Fibroblast of mammary gland (primary cell): ENCODE results near the gene FARS2.
"Not testable (repeated sequence)": the region's sequence is repeated elsewhere in the genome, so short reads cannot be mapped to it uniquely, and the experiment has no call there.

Experiments
- DNase-seq: peaks from one replicate; pipeline ENCODE4 v3.0.0-alpha.2; 2010; ENCODE audit warnings: low read depth
- H3K4me3 ChIP-seq: 2 replicates; pipeline ENCODE4 v1.5.1; 2011; ENCODE audit warnings: low read depth, mild to moderate bottlenecking, low read length, moderate library complexity; ENCODE audit not compliant: control insufficient read depth
- TF ChIP-seq, protein P1 (sequence below): conservative IDR thresholded peaks from 2 replicates; pipeline ENCODE4 v1.5.1; 2011; ENCODE audit warnings: low read depth, low read length, inconsistent platforms; ENCODE audit not compliant: control insufficient read depth, insufficient read depth

FARS2 gene

DNA sequence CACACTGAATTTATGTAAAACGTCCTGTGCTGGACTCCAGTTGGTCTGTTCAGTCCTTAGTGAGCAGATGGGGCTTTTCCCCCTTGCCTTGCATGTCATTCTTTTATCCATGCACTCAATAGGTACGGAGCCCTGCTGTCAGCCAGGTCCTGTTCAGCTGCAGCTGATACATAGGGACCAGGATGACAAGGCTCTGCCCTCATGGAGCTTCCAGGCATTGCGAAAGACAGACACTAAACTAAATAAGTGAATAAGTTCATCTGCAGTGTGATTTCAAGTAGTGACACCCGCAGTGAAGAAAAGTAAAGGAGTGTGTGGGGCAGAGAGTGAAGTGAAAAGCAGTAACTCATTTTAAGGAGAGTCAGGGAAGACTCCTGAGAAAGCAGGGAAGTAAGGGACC lies 421.2 kb downstream of the FARS2 start:
- no peak for DNase-seq
- no peak overlapping the region for H3K4me3 ChIP-seq
- TF ChIP-seq, protein P1, sequence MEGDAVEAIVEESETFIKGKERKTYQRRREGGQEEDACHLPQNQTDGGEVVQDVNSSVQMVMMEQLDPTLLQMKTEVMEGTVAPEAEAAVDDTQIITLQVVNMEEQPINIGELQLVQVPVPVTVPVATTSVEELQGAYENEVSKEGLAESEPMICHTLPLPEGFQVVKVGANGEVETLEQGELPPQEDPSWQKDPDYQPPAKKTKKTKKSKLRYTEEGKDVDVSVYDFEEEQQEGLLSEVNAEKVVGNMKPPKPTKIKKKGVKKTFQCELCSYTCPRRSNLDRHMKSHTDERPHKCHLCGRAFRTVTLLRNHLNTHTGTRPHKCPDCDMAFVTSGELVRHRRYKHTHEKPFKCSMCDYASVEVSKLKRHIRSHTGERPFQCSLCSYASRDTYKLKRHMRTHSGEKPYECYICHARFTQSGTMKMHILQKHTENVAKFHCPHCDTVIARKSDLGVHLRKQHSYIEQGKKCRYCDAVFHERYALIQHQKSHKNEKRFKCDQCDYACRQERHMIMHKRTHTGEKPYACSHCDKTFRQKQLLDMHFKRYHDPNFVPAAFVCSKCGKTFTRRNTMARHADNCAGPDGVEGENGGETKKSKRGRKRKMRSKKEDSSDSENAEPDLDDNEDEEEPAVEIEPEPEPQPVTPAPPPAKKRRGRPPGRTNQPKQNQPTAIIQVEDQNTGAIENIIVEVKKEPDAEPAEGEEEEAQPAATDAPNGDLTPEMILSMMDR: no peak

DNA sequence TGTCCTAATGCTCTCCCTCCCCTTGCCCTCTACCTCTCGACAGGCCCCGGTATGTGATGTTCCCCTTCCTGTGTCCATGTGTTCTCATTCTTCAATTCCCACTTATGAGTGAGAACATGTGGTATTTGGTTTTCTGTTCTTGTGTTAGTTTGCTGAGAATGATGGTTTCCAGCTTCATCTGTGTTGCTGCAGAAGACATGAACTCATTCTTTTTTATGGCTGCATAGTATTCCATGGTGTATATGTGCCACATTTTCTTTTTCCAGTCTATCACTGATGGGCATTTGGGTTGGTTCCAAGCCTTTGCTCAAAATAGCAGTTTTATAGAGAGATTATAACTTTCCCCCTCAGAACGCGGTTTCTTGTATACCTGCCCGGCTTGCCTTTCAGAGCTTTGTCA lies 422.4 kb downstream of the FARS2 start:
- DNase-seq: not testable (repeated sequence)

DNA sequence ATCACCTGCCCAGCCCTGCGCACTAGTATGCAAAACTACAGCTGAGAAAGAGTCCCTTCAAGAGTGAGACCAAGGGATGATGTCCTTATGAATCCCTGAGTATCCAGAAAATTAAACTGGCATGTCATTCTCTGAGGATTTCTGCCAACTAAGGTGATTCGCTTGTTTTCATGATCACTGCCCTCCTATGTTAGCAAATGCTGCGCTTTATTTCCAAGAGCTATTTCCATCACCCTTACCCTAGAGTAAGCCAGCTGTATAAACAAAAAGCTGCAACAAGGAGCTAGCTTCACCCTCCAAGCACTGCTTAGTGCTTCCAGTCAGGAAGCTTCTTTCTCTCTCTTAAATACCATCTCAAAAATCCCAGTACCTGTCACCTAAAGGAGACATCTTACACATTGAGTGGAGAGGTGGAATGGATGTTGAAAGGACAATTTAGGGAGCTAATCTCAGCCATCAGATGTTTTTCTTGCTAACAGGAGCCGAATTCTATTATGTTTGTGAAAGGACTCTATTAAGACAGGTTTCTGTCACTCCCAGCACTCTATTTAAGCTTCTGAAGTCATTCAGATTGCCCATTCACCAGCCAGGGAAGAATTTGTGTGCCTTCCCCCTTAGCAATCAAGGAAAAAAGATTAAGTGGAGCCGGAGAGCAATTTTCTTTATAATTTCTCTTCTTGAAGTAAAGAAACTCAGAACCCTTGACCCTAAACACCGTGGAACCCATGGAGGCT lies 423.2 kb downstream of the FARS2 start:
- TF ChIP-seq, protein P1: no peak
- peak; percentile 70 for DNase-seq
- H3K4me3 ChIP-seq: no peak overlapping the region

More for the DNA sequence above, 422.4 kb downstream of the FARS2 start:
- H3K4me3 ChIP-seq: not testable (repeated sequence)

DNA sequence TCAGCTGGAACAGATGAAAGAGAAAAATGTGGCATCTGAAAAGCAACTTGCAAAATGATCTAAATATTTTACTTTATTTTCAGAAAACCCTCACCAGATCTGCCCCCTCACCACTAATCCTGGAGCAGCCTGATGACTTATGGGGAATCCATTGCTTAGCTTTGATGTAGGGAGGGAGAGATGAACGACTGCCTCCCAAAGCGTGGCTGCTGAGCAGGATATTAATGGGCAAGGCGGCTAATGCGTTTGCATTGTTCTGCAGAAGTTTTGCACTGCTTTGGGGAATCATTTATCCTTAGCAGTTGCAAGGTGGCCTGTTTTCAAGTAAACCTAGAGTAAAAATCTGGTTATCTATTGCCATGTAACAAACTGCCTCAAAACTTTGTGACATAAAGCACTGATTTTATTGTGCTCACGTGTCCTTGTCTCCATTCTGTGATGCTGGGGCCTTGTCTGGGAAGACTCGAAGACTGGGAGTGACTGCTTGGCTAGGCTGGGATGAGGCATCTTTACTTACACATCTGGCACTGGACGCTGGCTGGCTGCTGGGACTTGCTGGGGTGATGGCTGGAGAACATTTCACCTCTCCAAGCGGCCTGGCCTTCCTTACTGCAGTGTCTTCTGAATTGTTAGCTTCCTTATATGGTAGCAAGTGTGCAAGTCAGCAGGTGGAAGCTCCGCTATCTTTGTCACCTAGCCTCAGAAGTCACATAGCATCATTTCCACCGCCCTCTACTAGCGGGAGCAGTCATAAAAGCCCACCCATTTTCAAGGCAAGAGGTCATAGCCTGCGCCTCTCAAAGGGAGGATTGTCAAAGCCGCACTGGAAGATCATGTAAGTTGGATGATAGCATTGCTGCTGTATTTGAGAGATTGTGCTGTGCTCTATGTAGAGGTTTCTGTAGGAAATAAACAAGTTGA lies 432.2 kb downstream of the FARS2 start:
- no peak for DNase-seq
- TF ChIP-seq, protein P1: no peak
- H3K4me3 ChIP-seq: no peak overlapping the region

DNA sequence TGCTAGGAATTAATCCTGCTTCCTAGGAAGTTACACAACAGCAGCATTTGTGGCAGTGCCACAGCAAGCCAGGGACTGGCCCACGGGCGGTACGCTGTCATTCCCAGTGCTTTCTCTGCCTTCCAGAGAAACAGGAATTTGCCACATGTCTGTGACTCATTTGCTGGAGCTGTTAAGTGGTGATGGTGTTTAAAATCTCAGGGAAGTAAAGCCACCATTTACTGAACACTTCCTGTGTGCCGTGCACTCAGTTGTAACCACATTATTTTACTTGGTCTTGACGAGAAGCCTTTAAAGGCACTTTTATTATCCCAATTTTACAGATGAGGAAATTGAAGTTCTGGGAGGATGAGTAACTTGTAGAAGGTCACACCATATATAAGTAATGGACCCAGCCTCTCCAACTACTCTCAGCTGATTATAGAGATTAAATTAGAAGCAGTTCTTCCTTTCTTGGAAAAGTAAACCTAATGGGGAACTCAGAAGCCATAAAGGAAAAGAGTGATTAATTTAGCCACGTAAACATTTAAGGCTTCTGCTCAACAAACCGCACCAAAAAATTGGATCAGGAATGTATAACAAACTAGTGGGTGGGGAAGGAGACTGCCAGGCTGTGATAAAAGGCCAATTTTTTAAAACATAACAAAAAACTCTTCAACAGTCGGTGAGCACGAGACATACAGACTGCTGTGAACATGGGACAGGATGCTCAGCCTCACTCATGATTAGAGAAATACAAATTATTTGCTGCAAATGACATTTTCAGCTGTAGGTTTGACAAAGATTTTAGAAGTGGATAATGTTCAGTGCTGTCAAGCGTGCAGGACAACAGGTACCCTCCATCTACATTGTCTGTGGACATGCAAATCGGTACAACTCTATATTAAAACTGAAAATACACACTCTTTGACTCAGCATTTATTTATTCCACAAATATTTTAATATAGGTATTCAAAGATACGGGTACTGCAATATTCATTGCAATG lies 434.2 kb downstream of the FARS2 start:
- TF ChIP-seq, protein P1: no peak
- peak; percentile 76 for DNase-seq
- no peak overlapping the region for H3K4me3 ChIP-seq

DNA sequence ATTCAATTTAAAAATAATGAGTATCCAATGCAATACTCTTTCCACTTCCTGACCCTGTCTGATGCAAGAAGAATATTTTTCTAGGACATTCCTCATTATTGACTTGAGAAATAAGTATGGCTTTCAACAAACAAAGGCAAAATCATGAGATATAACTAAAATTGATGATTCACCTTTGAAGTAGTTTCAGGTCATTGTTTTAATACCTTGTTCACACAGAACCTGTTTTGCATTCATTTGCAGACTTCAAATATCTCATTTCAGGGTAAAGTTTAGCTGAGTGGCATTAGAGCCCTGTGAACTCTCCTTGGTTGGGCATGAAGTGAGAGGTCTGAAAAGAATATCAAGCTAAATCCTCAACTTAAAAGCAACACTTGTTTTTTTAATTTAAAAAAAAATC lies 436.2 kb downstream of the FARS2 start:
- no peak overlapping the region for H3K4me3 ChIP-seq
- TF ChIP-seq, protein P1: no peak
- DNase-seq: no peak

DNA sequence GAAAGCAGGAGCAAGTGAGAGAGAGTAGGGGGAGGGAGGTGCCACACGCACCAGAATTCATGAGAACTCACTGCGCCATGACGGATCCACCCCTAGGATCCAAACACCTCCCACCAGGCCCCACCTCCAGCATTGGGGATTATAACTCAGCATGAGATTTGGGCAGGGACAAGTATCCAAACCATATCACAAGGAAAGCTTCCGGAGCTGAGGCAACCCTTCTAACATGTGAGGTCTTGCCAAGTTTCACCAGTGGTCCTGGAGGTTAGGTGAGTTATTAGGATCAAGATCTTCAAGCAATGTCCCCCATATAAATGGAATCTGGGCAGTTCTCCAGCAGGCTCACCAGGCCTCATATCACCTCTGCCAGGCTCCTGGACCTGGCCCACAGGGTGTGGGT lies 437.0 kb downstream of the FARS2 start:
- no peak for DNase-seq
- H3K4me3 ChIP-seq: no peak overlapping the region
- TF ChIP-seq, protein P1: no peak

DNA sequence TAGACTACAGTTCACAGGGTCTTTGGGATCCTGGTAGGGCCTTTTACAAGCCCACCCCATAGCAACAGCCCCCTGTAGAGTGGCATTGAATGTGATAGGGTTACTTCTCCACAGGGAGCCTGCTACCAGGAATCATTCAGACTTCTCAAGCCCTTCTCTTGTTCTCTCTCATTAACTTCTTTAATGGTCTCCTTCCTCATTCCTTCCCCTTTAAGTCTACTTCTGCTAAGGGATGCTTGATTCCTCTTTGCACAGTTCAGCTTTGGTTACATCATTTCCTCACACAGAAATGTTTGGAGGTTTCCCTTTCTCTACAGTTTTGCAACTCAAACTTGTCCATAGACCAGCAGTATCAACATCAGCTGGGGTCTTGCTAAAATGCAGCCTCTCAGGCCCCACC lies 437.8 kb downstream of the FARS2 start:
- not testable (repeated sequence) for H3K4me3 ChIP-seq, DNase-seq
